ENCODE measurements around the gene COL4A4. TPM values are rescaled to one million over a fixed set of nuclear protein-coding genes. Genes with fewer than 3 reads are reported as not detected.
A peak's percentile ranks its signal among the peaks of the same experiment; 100 is the strongest.

COL4A4 gene
- total RNA-seq, 1 experiment from 2014 or later: 0.55 TPM

DNA sequence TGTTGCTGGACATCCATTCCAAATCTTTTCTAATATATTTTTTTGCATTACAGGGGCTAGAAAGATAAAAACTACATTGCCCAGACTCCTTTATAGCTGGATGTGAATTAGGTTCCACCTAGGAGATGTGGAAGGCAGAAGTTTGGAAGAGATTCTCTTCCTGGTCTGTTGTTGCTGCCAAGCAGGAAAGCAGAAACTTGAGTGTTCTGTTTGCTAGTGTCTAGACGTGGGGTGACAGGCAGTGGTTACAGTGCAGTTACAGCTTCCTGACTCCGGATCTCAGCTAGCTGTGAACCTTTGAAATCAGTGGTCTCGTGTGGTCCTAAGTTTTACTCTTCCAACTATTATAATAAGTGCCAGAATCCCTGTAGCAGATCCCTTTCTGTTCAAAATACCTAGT, 46.2 kb downstream of the COL4A4 start:
- no peak overlapping the region for H3K4me3 ChIP-seq (ENCODE audit: low read length)
- H2AFZ ChIP-seq (ENCODE audit: low read length): no peak overlapping the region
- DNase-seq: no peak
- CTCF ChIA-PET: no interaction called here
- no peaks in the 10 kb centered on the region for H3K4me1 ChIP-seq (ENCODE audit: insufficient read depth, low read length)
- intact Hi-C loops (cut with micrococcal nuclease): no loop called here
- no peak overlapping the region for H3K27ac ChIP-seq (ENCODE audit: low read length)
- POLR2A ChIA-PET (ENCODE audit: unreplicated experiment): no interaction called here
- H3K9me3 ChIP-seq (ENCODE audit: low read length): no peaks in the 10 kb centered on the region
- H3K4me2 ChIP-seq (ENCODE audit: low read length): no peak overlapping the region
- no peaks in the 10 kb centered on the region for H3K9me2 ChIP-seq (replicated peaks; ENCODE audit: low read length)
- no peak for TF ChIP-seq EZH2 (IDR thresholded peaks at IDR 0.05; ENCODE audit: low read length, unreplicated experiment)
- no peak for TF ChIP-seq EZH2phosphoT487 (IDR thresholded peaks at IDR 0.05; ENCODE audit: borderline replicate concordance, low read length)
- TF ChIP-seq, protein P1, sequence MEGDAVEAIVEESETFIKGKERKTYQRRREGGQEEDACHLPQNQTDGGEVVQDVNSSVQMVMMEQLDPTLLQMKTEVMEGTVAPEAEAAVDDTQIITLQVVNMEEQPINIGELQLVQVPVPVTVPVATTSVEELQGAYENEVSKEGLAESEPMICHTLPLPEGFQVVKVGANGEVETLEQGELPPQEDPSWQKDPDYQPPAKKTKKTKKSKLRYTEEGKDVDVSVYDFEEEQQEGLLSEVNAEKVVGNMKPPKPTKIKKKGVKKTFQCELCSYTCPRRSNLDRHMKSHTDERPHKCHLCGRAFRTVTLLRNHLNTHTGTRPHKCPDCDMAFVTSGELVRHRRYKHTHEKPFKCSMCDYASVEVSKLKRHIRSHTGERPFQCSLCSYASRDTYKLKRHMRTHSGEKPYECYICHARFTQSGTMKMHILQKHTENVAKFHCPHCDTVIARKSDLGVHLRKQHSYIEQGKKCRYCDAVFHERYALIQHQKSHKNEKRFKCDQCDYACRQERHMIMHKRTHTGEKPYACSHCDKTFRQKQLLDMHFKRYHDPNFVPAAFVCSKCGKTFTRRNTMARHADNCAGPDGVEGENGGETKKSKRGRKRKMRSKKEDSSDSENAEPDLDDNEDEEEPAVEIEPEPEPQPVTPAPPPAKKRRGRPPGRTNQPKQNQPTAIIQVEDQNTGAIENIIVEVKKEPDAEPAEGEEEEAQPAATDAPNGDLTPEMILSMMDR (conservative IDR thresholded peaks at IDR 0.05; ENCODE audit: low read depth, low read length): no peak
- no peaks in the 10 kb centered on the region for H3K79me2 ChIP-seq (ENCODE audit: low read length)
- H3K36me3 ChIP-seq (ENCODE audit: low read depth, low read length): no peaks in the 10 kb centered on the region
- no peaks in the 10 kb centered on the region for H3F3A ChIP-seq (ENCODE audit: low read length, unreplicated experiment)
- no peaks in the 10 kb centered on the region for H4K20me1 ChIP-seq (ENCODE audit: low read length)
- H3K27me3 ChIP-seq (ENCODE audit: low read length): no peaks in the 10 kb centered on the region
- no TSS peak for BruUV-seq (replicated peaks)
- no peak overlapping the region for H3K9ac ChIP-seq (ENCODE audit: low read length)
- peak; percentile 40; the same call in 1 of the 2 replicates for ATAC-seq

DNA sequence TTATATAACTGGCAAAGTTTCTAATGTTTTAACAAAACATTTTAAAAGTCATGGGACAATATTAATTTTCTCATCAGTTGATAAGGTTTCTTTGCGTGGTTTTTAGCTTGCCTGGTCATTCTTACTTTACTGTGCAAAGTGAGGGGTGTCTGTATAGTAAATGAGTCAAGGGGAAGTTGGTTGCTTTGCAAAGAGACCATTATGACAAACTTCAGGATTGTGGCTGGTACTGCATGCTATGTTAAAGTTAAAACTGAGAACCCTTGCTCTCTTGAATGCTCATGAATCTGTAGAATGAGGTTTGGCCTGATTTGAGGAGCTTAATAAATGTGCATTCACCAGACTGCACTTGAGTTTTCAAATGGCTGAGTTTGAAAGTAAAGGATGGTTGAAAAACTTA, 47.0 kb downstream of the COL4A4 start:
- POLR2A ChIA-PET (ENCODE audit: unreplicated experiment): no interaction called here

DNA sequence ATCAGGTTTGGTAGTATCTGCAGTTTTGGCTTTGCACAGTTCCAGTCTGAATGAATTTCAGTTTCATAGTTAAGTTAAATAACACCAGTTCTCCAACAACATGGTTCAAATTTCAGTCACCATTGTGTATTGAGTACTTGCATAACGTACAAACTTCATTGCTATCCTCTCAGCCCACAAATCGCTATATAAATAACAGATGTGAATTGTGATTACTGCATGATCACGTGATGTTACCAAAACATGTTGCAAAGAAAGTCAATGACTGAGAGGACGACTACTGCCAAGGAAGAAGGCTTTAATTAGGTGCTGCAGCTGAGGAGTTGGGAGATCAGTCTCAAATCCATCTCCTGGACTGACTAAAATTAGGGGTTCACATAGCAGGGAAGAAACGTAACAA, 48.2 kb downstream of the COL4A4 start:
- no peaks in the 10 kb centered on the region for H3K9me3 ChIP-seq (ENCODE audit: low read length)
- ATAC-seq (no peak), DNase-seq (no peak)
- no peak overlapping the region for H3K9ac ChIP-seq (ENCODE audit: low read length)
- H3K4me3 ChIP-seq (ENCODE audit: low read length): no peak overlapping the region
- H3K27ac ChIP-seq (ENCODE audit: low read length): no peak overlapping the region
- H2AFZ ChIP-seq (ENCODE audit: low read length): no peak overlapping the region
- no peaks in the 10 kb centered on the region for H3K79me2 ChIP-seq (ENCODE audit: low read length)
- ChIA-PET CTCF (no interaction called here), POLR2A (ENCODE audit: unreplicated experiment) (no interaction called here)
- no peak overlapping the region for H3K4me2 ChIP-seq (ENCODE audit: low read length)
- H3K9me2 ChIP-seq (replicated peaks; ENCODE audit: low read length): no peaks in the 10 kb centered on the region
- no peaks in the 10 kb centered on the region for H3K4me1 ChIP-seq (ENCODE audit: insufficient read depth, low read length)
- no peaks in the 10 kb centered on the region for H4K20me1 ChIP-seq (ENCODE audit: low read length)
- no peaks in the 10 kb centered on the region for H3K27me3 ChIP-seq (ENCODE audit: low read length)
- H3F3A ChIP-seq (ENCODE audit: low read length, unreplicated experiment): no peaks in the 10 kb centered on the region
- TF ChIP-seq EZH2phosphoT487 (IDR thresholded peaks at IDR 0.05; ENCODE audit: borderline replicate concordance, low read length) (no peak), EZH2 (IDR thresholded peaks at IDR 0.05; ENCODE audit: low read length, unreplicated experiment) (no peak)
- TF ChIP-seq, protein P1 (conservative IDR thresholded peaks at IDR 0.05; ENCODE audit: low read depth, low read length): no peak
- no TSS peak for BruUV-seq (replicated peaks)
- no peaks in the 10 kb centered on the region for H3K36me3 ChIP-seq (ENCODE audit: low read depth, low read length)
- intact Hi-C loops (cut with micrococcal nuclease): no loop called here

More for the DNA sequence above, 47.0 kb downstream of the COL4A4 start:
- no peak overlapping the region for H2AFZ ChIP-seq (ENCODE audit: low read length)
- no peak overlapping the region for H3K4me2 ChIP-seq (ENCODE audit: low read length)
- no peaks in the 10 kb centered on the region for H3K79me2 ChIP-seq (ENCODE audit: low read length)
- no peak overlapping the region for H3K9ac ChIP-seq (ENCODE audit: low read length)
- no peaks in the 10 kb centered on the region for H3K4me1 ChIP-seq (ENCODE audit: insufficient read depth, low read length)
- no peak overlapping the region for H3K27ac ChIP-seq (ENCODE audit: low read length)
- BruUV-seq (replicated peaks): no TSS peak
- CTCF ChIA-PET: interaction anchor here (0.6 kb wide), 1 partner anchor 84 kb away, joined by 3 read pairs; no protein-coding TSS in a partner anchor
- H3K4me3 ChIP-seq (ENCODE audit: low read length): no peak overlapping the region
- peak; percentile 6 for DNase-seq
- no peaks in the 10 kb centered on the region for H3K27me3 ChIP-seq (ENCODE audit: low read length)
- intact Hi-C loops (cut with micrococcal nuclease): no loop called here
- ATAC-seq: no peak
- H3K9me3 ChIP-seq (ENCODE audit: low read length): no peaks in the 10 kb centered on the region
- TF ChIP-seq EZH2phosphoT487 (IDR thresholded peaks at IDR 0.05; ENCODE audit: borderline replicate concordance, low read length) (no peak), EZH2 (IDR thresholded peaks at IDR 0.05; ENCODE audit: low read length, unreplicated experiment) (no peak)
- TF ChIP-seq, protein P1 (conservative IDR thresholded peaks at IDR 0.05; ENCODE audit: low read depth, low read length): no peak
- no peaks in the 10 kb centered on the region for H4K20me1 ChIP-seq (ENCODE audit: low read length)
- H3K9me2 ChIP-seq (replicated peaks; ENCODE audit: low read length): no peaks in the 10 kb centered on the region
- no peaks in the 10 kb centered on the region for H3F3A ChIP-seq (ENCODE audit: low read length, unreplicated experiment)
- H3K36me3 ChIP-seq (ENCODE audit: low read depth, low read length): no peaks in the 10 kb centered on the region

Measured in PC-3 (cell line).